NT2/D1 (cell line): ENCODE data around the gene ZKSCAN3.

ENCODE experiments used
- DNase-seq: peaks from one replicate; pipeline ENCODE4 v3.0.0-alpha.2; 2011; ENCODE audit warnings: low read depth, low spot score
- H3K27me3 ChIP-seq: 2 replicates; pipeline ENCODE4 v1.6.0; 2011; ENCODE audit warnings: mild to moderate bottlenecking; ENCODE audit not compliant: insufficient read length, insufficient read depth
- H3K36me3 ChIP-seq: 2 replicates; pipeline ENCODE4 v1.6.1; 2011; ENCODE audit warnings: mild to moderate bottlenecking, low read length, mixed read lengths; ENCODE audit not compliant: insufficient read depth, insufficient read length
- H3K4me1 ChIP-seq: 2 replicates; pipeline ENCODE4 v1.5.1; 2011; ENCODE audit not compliant: insufficient read depth, insufficient read length
- H3K4me3 ChIP-seq: 2 replicates; pipeline ENCODE4 v1.5.1; 2011; ENCODE audit warnings: low read depth; ENCODE audit not compliant: insufficient read length
- H3K9ac ChIP-seq: 2 replicates; pipeline ENCODE4 v1.6.0; 2011; ENCODE audit warnings: low read depth; ENCODE audit not compliant: insufficient read length
- H3K9me3 ChIP-seq: 2 replicates; pipeline ENCODE4 v1.5.1; 2011; ENCODE audit warnings: mild to moderate bottlenecking, low read length; ENCODE audit not compliant: insufficient read depth
- SUZ12 ChIP-seq: IDR thresholded peaks from 2 replicates; pipeline ENCODE4 v1.6.1; 2011; ENCODE audit not compliant: insufficient read length, insufficient read depth; ENCODE audit errors: extremely low read depth
- YY1 ChIP-seq: IDR thresholded peaks from 2 replicates; pipeline ENCODE4 v1.6.1; 2011; ENCODE audit not compliant: insufficient read length, insufficient read depth
- ZNF274 ChIP-seq: IDR thresholded peaks from 2 replicates; pipeline ENCODE4 v1.6.1; 2011; ENCODE audit warnings: mild to moderate bottlenecking, low read depth, low read length

ZKSCAN3 gene

GRCh38 chr6:28368522-28368921 lies 18.8 kb downstream of the ZKSCAN3 start:
- Histone ChIP-seq H3K9ac (no peak overlapping the region), H3K36me3 (peaks cover 33% of the 10 kb centered on the region), H3K27me3 (no peaks in the 10 kb centered on the region), H3K4me1 (no peaks in the 10 kb centered on the region), H3K4me3 (no peak overlapping the region), H3K9me3 (no peaks in the 10 kb centered on the region)
- TF ChIP-seq SUZ12 (no peak), YY1 (no peak), ZNF274 (no peak)
- no peak for DNase-seq

- DNase-seq, result no peak
- no peaks in the 10 kb centered on the region for H3K9me3 ChIP-seq
- no peaks in the 10 kb centered on the region for H3K27me3 ChIP-seq
- peaks cover 24% of the 10 kb centered on the region for H3K36me3 ChIP-seq
- no peak overlapping the region for H3K4me3 ChIP-seq
- no peak overlapping the region for H3K9ac ChIP-seq
- H3K4me1 ChIP-seq, result no peaks in the 10 kb centered on the region
- TF ChIP-seq YY1 (no peak), ZNF274 (no peak), SUZ12 (no peak)
Measured at GRCh38 chr6:28369463-28369862, 19.7 kb downstream of the ZKSCAN3 start.

- Histone ChIP-seq H3K9me3 (no peaks in the 10 kb centered on the region), H3K4me1 (no peaks in the 10 kb centered on the region), H3K27me3 (no peaks in the 10 kb centered on the region), H3K4me3 (no peak overlapping the region), H3K9ac (no peak overlapping the region), H3K36me3 (peaks cover 14% of the 10 kb centered on the region)
- TF ChIP-seq SUZ12 (no peak), YY1 (no peak), ZNF274 (no peak)
- no peak for DNase-seq
Measured at GRCh38 chr6:28370440-28370839, 20.7 kb downstream of the ZKSCAN3 start.

GRCh38 chr6:28371280-28371679 lies 21.5 kb downstream of the ZKSCAN3 start:
- TF ChIP-seq YY1 (no peak), SUZ12 (no peak), ZNF274 (no peak)
- H3K4me1 ChIP-seq, result no peaks in the 10 kb centered on the region
- peaks cover 6% of the 10 kb centered on the region for H3K36me3 ChIP-seq
- H3K4me3 ChIP-seq, result no peak overlapping the region
- DNase-seq, result no peak
- no peaks in the 10 kb centered on the region for H3K9me3 ChIP-seq
- H3K9ac ChIP-seq, result no peak overlapping the region
- H3K27me3 ChIP-seq, result no peaks in the 10 kb centered on the region

GRCh38 chr6:28371706-28372451 lies 22.1 kb downstream of the ZKSCAN3 start:
- peaks cover 3% of the 10 kb centered on the region for H3K36me3 ChIP-seq
- H3K9ac ChIP-seq, result no peak overlapping the region
- H3K9me3 ChIP-seq, result no peaks in the 10 kb centered on the region
- no peaks in the 10 kb centered on the region for H3K27me3 ChIP-seq
- H3K4me1 ChIP-seq, result no peaks in the 10 kb centered on the region
- H3K4me3 ChIP-seq, result no peak overlapping the region
- no peak for TF ChIP-seq YY1
- TF ChIP-seq ZNF274, result no peak
- no peak for TF ChIP-seq SUZ12
- DNase-seq, result no peak

GRCh38 chr6:28373925-28374324 lies 24.2 kb downstream of the ZKSCAN3 start:
- DNase-seq, result no peak
- Histone ChIP-seq H3K4me3 (no peak overlapping the region), H3K4me1 (no peaks in the 10 kb centered on the region), H3K9ac (no peak overlapping the region), H3K9me3 (peaks cover 7% of the 10 kb centered on the region), H3K27me3 (no peaks in the 10 kb centered on the region), H3K36me3 (peaks cover 10% of the 10 kb centered on the region)
- TF ChIP-seq YY1 (no peak), ZNF274 (no peak), SUZ12 (no peak)

- H3K9me3 ChIP-seq, result peaks cover 20% of the 10 kb centered on the region
- no peaks in the 10 kb centered on the region for H3K27me3 ChIP-seq
- H3K9ac ChIP-seq, result no peak overlapping the region
- TF ChIP-seq SUZ12 (no peak), ZNF274 (no peak), YY1 (no peak)
- H3K4me1 ChIP-seq, result no peaks in the 10 kb centered on the region
- H3K4me3 ChIP-seq, result no peak overlapping the region
- H3K36me3 ChIP-seq, result peaks cover 37% of the 10 kb centered on the region
- no peak for DNase-seq
Measured at GRCh38 chr6:28377879-28378278, 28.1 kb downstream of the ZKSCAN3 start.
